ENCODE results near the gene DPP8. TPM values are rescaled to one million over a fixed set of nuclear protein-coding genes. Genes with fewer than 3 reads are reported as not detected.

The DPP8 gene
- total RNA-seq, 4 donors from 2014 or later, result 30.5 to 42.4 (median 41.5) TPM

- Histone ChIP-seq H3K4me3 (no peak overlapping the region), H3K9me3 (no peaks in the 10 kb centered on the region), H3K4me1 (peaks cover 0 to 18% (median 13%) of the 10 kb centered on the region in 4 donors), H3K36me3 (no peaks in the 10 kb centered on the region), H3K27me3 (peaks cover 0 to 5% of the 10 kb centered on the region in 2 donors), H3K27ac (no peak overlapping the region)
- TF ChIP-seq, protein P1, sequence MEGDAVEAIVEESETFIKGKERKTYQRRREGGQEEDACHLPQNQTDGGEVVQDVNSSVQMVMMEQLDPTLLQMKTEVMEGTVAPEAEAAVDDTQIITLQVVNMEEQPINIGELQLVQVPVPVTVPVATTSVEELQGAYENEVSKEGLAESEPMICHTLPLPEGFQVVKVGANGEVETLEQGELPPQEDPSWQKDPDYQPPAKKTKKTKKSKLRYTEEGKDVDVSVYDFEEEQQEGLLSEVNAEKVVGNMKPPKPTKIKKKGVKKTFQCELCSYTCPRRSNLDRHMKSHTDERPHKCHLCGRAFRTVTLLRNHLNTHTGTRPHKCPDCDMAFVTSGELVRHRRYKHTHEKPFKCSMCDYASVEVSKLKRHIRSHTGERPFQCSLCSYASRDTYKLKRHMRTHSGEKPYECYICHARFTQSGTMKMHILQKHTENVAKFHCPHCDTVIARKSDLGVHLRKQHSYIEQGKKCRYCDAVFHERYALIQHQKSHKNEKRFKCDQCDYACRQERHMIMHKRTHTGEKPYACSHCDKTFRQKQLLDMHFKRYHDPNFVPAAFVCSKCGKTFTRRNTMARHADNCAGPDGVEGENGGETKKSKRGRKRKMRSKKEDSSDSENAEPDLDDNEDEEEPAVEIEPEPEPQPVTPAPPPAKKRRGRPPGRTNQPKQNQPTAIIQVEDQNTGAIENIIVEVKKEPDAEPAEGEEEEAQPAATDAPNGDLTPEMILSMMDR (IDR thresholded peaks at IDR 0.05), result no peak
- TF ChIP-seq POLR2A (IDR thresholded peaks at IDR 0.05), result no peak
- no peak for DNase-seq
Observed at GRCh38 chr15:65424683-65425082, 92.8 kb downstream of the DPP8 start.

- no peak overlapping the region for H3K4me3 ChIP-seq
- H3K27me3 ChIP-seq, result peaks cover 0 to 6% of the 10 kb centered on the region in 2 donors
- H3K4me1 ChIP-seq, result peaks cover 0 to 18% (median 13%) of the 10 kb centered on the region in 4 donors
- no peaks in the 10 kb centered on the region for H3K9me3 ChIP-seq
- DNase-seq, result no peak
- no peak overlapping the region for H3K27ac ChIP-seq
- no peaks in the 10 kb centered on the region for H3K36me3 ChIP-seq
- TF ChIP-seq POLR2A (IDR thresholded peaks at IDR 0.05), result no peak
- TF ChIP-seq, protein P1 (IDR thresholded peaks at IDR 0.05), result no peak
Observed at GRCh38 chr15:65423976-65424679, 93.4 kb downstream of the DPP8 start.

- peak overlapping the region in 3 of 4 donors; percentile 30 to 52 (median 32) for H3K4me3 ChIP-seq
- H3K9me3 ChIP-seq, result no peaks in the 10 kb centered on the region
- peaks cover 0 to 6% of the 10 kb centered on the region in 2 donors for H3K27me3 ChIP-seq
- no peaks in the 10 kb centered on the region for H3K36me3 ChIP-seq
- H3K4me1 ChIP-seq, result peaks cover 0 to 18% (median 13%) of the 10 kb centered on the region in 4 donors
- TF ChIP-seq, protein P1 (IDR thresholded peaks at IDR 0.05), result no peak
- no peak for TF ChIP-seq POLR2A (IDR thresholded peaks at IDR 0.05)
- H3K27ac ChIP-seq, result no peak overlapping the region
- DNase-seq, result no peak
Observed at GRCh38 chr15:65423150-65423975, 94.1 kb downstream of the DPP8 start.

DNA sequence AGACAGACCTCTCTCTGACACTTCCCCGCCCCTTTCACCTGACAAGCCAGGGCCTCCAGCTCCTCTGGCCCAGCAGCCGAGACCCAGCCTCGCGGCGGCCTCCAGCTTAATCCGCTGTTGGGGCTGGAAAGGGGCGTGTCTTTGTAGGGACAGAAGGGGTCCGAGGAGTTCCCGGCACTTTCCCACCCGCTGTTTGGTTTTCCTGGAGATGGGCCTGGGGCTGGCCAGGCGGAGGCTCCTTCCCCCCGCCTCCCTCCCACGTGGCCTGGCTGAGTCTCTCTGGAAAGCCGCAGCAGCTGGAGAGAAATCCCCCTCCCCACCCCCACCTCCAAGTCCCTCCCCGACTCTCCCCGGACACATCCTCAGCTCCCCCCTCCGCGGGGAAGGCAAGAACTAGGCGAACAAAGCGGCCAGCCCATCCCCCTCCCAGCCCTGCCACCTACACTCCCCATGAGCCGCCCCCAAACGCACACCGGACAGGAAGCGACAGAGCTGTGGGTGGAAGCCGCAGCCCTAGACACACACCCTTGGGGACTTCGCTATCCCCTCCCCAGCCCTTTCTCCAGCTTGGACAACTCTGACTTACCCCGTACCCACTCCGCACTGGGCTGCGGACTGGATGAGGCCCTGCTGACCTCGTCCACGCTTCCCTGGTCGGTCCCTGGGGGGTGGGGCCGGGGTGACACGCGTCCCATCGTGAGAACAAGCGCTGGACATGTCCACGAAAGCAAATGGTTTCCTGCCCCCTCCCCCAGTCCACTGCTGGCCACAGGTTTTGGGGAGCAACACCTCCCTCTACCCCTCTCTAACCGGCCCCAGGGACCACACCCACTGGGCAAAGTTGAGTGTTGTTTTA lies 95.9 kb downstream of the DPP8 start:
- H3K27me3 ChIP-seq, result peaks cover 0 to 6% of the 10 kb centered on the region in 2 donors
- H3K4me3 ChIP-seq, result peak overlapping the region; percentile 30 to 55 (median 46)
- H3K9me3 ChIP-seq, result no peaks in the 10 kb centered on the region
- H3K4me1 ChIP-seq, result peaks cover 0 to 18% (median 13%) of the 10 kb centered on the region in 4 donors
- peak in 1 of 3 donors; percentile 28 for DNase-seq
- no peaks in the 10 kb centered on the region for H3K36me3 ChIP-seq
- TF ChIP-seq POLR2A (IDR thresholded peaks at IDR 0.05), result no peak
- TF ChIP-seq, protein P1 (IDR thresholded peaks at IDR 0.05), result no peak
- H3K27ac ChIP-seq, result peak overlapping the region in 2 of 4 donors; percentile 5 to 40

DNA sequence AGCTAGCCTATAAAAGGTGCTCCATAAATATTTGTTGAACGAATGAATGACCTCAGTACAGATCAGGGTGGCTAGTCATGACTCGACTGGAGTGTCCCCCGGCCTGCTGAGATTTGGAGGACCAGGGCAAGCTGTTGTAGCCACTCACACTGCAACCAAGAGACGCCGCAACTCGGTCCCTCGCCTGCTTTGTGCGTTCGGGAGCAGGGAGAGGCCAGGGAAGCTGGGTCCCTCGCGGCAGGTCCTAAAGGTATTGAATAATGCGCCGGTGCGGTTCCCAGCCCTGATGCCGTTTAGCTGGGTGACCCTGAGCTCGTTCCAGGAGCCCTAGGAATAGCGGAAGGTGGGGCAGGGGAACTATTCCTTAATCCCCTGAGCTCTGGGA lies 96.5 kb downstream of the DPP8 start:
- Histone ChIP-seq H3K36me3 (no peaks in the 10 kb centered on the region), H3K9me3 (no peaks in the 10 kb centered on the region), H3K4me1 (peaks cover 0 to 18% (median 13%) of the 10 kb centered on the region in 4 donors), H3K27ac (peak overlapping the region in 2 of 4 donors; percentile 5 to 40), H3K27me3 (peaks cover 0 to 6% of the 10 kb centered on the region in 2 donors), H3K4me3 (peak overlapping the region in 3 of 4 donors; percentile 40 to 55 (median 52))
- no peak for DNase-seq
- TF ChIP-seq POLR2A (IDR thresholded peaks at IDR 0.05), result no peak
- TF ChIP-seq, protein P1 (IDR thresholded peaks at IDR 0.05), result no peak
